ENCODE results near the gene SPAG6. TPM values are rescaled to one million over a fixed set of nuclear protein-coding genes. Genes with fewer than 3 reads are reported as not detected.

SPAG6 gene
- total RNA-seq, 1 donor from 2014 or later, result 8.9 TPM

GRCh38 chr10:22442063-22442462 is 96.8 kb downstream of the SPAG6 start:
- Mint-ChIP-seq H3K27ac (no peak overlapping the region), H3K4me1 (ENCODE audit: low read depth) (peaks cover 40% of the 10 kb centered on the region), H3K36me3 (ENCODE audit: insufficient read depth) (no peaks in the 10 kb centered on the region), H3K4me3 (ENCODE audit: low read depth) (no peak overlapping the region), H3K27me3 (no peaks in the 10 kb centered on the region), H3K9me3 (ENCODE audit: low read depth) (no peaks in the 10 kb centered on the region)
- DNase-seq (ENCODE audit: low spot score, unreplicated experiment), result no peak
- no peak for TF ChIP-seq CTCF (IDR thresholded peaks at IDR 0.05; ENCODE audit: unreplicated experiment)

DNA sequence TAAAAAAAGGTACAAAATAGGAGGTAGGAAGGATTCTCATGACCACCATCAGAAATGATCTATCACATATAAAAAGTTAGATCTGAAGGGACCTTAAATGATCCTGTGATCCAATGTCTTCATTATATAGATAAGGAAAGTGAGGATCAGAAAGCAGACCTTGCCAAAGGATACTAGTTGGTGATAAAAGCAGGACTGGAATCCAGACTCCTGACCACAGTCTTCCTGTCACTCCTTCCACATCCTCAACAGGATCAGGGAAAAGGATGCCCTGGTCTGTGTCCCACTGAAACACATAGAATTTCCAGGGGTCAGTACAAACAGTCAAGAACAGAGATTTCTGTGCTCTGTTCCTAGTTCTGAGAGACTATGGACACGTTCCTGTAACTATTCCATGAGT is 97.2 kb downstream of the SPAG6 start:
- Mint-ChIP-seq H3K4me3 (ENCODE audit: low read depth) (no peak overlapping the region), H3K27ac (no peak overlapping the region), H3K27me3 (no peaks in the 10 kb centered on the region), H3K9me3 (ENCODE audit: low read depth) (no peaks in the 10 kb centered on the region), H3K36me3 (ENCODE audit: insufficient read depth) (no peaks in the 10 kb centered on the region), H3K4me1 (ENCODE audit: low read depth) (peaks cover 41% of the 10 kb centered on the region)
- no peak for DNase-seq (ENCODE audit: low spot score, unreplicated experiment)
- no peak for TF ChIP-seq CTCF (IDR thresholded peaks at IDR 0.05; ENCODE audit: unreplicated experiment)

DNA sequence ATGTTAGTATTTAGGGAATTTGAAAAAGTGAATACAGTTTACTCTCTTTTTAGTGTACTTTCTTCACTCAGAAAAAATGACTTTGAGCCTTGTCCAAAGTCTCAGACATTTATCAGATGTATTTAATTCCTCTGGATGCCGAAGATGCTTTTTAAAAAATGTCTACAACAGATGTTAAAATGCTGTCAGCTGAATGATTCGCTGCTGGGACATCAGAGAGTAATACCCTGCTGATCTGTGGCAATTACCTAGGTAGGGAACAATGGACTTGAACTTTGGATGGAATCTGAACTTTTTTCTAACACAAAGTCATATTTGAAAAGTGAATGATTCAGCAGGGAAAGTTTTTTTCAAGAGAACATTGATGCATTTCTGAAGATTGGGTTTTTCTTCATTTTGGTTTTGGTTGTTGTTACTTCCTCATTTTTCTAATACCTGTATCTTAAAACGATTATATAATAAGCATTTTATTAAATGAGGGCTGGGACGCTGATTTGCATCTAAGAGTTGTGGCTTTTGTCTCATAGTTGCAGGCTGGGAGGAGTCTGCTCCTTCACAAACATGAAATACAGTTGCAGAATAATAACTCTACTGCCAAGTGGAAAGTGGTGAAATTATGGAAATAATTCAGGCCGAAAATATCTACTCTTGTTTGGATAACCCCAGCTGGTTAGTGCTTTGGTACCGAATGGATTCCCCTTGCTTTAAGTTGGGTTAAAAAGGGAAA is 98.0 kb downstream of the SPAG6 start:
- Mint-ChIP-seq H3K4me3 (ENCODE audit: low read depth) (no peak overlapping the region), H3K4me1 (ENCODE audit: low read depth) (peaks cover 36% of the 10 kb centered on the region), H3K36me3 (ENCODE audit: insufficient read depth) (no peaks in the 10 kb centered on the region), H3K9me3 (ENCODE audit: low read depth) (no peaks in the 10 kb centered on the region), H3K27ac (no peak overlapping the region), H3K27me3 (no peaks in the 10 kb centered on the region)
- TF ChIP-seq CTCF (IDR thresholded peaks at IDR 0.05; ENCODE audit: unreplicated experiment), result no peak
- DNase-seq (ENCODE audit: low spot score, unreplicated experiment), result no peak

DNA sequence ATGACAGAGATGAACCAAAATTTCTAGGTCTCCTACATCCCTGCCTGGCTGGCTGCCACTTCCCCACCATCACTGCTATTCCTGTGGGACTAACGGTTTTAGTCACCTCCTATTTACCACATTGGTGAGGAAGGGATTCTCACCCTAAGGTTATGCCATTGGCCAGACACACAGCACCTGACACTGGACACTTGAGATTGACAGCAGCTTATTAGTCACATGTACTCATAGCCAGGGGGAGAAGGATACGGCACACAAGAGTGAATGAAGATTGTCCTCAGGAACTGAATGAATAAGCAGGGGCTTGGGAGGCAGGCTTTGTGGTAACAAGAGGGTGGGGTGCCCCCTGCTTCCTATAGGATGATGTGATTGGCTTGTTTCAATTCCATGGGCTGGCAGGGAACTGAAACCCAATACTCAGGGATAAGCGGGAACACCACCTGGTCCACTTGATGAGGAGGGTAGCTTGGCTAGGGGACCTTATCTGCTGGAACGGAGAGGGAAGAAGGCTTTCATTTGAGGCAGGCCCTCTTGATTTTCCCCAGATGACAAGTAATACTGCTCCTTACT is 99.0 kb downstream of the SPAG6 start:
- Mint-ChIP-seq H3K27me3 (no peaks in the 10 kb centered on the region), H3K36me3 (ENCODE audit: insufficient read depth) (no peaks in the 10 kb centered on the region), H3K4me3 (ENCODE audit: low read depth) (no peak overlapping the region), H3K4me1 (ENCODE audit: low read depth) (peaks cover 27% of the 10 kb centered on the region), H3K27ac (no peak overlapping the region), H3K9me3 (ENCODE audit: low read depth) (no peaks in the 10 kb centered on the region)
- DNase-seq (ENCODE audit: low spot score, unreplicated experiment), result no peak
- TF ChIP-seq CTCF (IDR thresholded peaks at IDR 0.05; ENCODE audit: unreplicated experiment), result no peak

- no peak for TF ChIP-seq CTCF (IDR thresholded peaks at IDR 0.05; ENCODE audit: unreplicated experiment)
- H3K36me3 Mint-ChIP-seq (ENCODE audit: insufficient read depth), result peaks cover 2% of the 10 kb centered on the region
- H3K4me1 Mint-ChIP-seq (ENCODE audit: low read depth), result peaks cover 22% of the 10 kb centered on the region
- H3K4me3 Mint-ChIP-seq (ENCODE audit: low read depth), result no peak overlapping the region
- DNase-seq (ENCODE audit: low spot score, unreplicated experiment), result no peak
- no peaks in the 10 kb centered on the region for H3K27me3 Mint-ChIP-seq
- no peak overlapping the region for H3K27ac Mint-ChIP-seq
- peaks cover 5% of the 10 kb centered on the region for H3K9me3 Mint-ChIP-seq (ENCODE audit: low read depth)
Measured at GRCh38 chr10:22445495-22445894, 100.2 kb downstream of the SPAG6 start.

All from progenitor cell of endocrine pancreas (in vitro differentiated cells).